H1 (cell line): Measurements from ENCODE around the gene PNMA8B. TPM values are rescaled to one million over a fixed set of nuclear protein-coding genes. Genes with fewer than 3 reads are reported as not detected.

Experiments
- CTCF ChIA-PET: fragments of 300-600 bp; sonication (Branson Sonifier 250); formaldehyde crosslinking; loops from one replicate; lab custom pipeline; 2021; ENCODE audit not compliant: partially characterized antibody; lab: Charles Lee
- POLR2A ChIA-PET: fragments of 300-600 bp; sonication (Branson Sonifier 250); formaldehyde crosslinking; loops from one replicate; lab custom pipeline; 2021; ENCODE audit warnings: inconsistent platforms; ENCODE audit not compliant: partially characterized antibody; lab: Charles Lee
- DNase-seq, 2 experiments: peaks; one replicate each; pipeline versions ENCODE4 v3.0.0 to v3.0.0-alpha.2; 2010 to 2022; ENCODE audit warnings: low spot score in 2 of 2, low read depth in 1 of 2, mixed read lengths in 1 of 2
- FAIRE-seq: peaks from 2 replicates; lab custom pipeline; 2011; peaks lifted over from hg19 to GRCh38; lab: Jason Lieb, UNC
- H2AFZ ChIP-seq: 2 replicates; pipeline ENCODE4 v1.8.1; 2012; ENCODE audit warnings: low read length, inconsistent platforms
- H2AK5ac ChIP-seq: 2 replicates; pipeline ENCODE4 v1.6.1; 2013; ENCODE audit warnings: low read depth, low read length
- H2BK120ac ChIP-seq: replicated peaks from 2 replicates; pipeline ENCODE3; 2013; ENCODE audit warnings: low read depth, low read length, inconsistent platforms
- H2BK12ac ChIP-seq: 2 replicates; pipeline ENCODE4 v1.6.1; 2013; ENCODE audit warnings: low read depth, low read length
- H2BK15ac ChIP-seq: 2 replicates; pipeline ENCODE4 v1.6.1; 2013; ENCODE audit warnings: low read length
- H2BK20ac ChIP-seq: 2 replicates; pipeline ENCODE4 v1.6.1; 2013; ENCODE audit warnings: low read length
- H2BK5ac ChIP-seq: 2 replicates; pipeline ENCODE4 v1.6.1; 2013; ENCODE audit warnings: low read depth, low read length
- H3K14ac ChIP-seq: 2 replicates; pipeline ENCODE4 v1.6.1; 2013; ENCODE audit warnings: inconsistent platforms; ENCODE audit not compliant: insufficient read length
- H3K18ac ChIP-seq: 2 replicates; pipeline ENCODE4 v1.6.1; 2013; ENCODE audit warnings: low read length; ENCODE audit errors: extremely low read depth
- H3K23ac ChIP-seq: 2 replicates; pipeline ENCODE4 v1.6.1; 2013; ENCODE audit warnings: inconsistent platforms; ENCODE audit not compliant: insufficient read length
- H3K23me2 ChIP-seq: 2 replicates; pipeline ENCODE4 v1.6.1; 2013; ENCODE audit warnings: low read depth, low read length
- H3K27ac ChIP-seq: 2 replicates; pipeline ENCODE4 v1.6.1; 2011; ENCODE audit warnings: low read depth, low read length, inconsistent platforms
- H3K27me3 ChIP-seq, 4 experiments: replicated peaks in 1 of 4; 1 replicate in 1 of 4; 2 replicates in 3 of 4; pipeline versions ENCODE4 v1.6.1 to v1.8.1; 2011 to 2013; ENCODE audit warnings: low read length in 3 of 4, mild to moderate bottlenecking in 3 of 4, inconsistent platforms in 2 of 4, mixed read lengths in 2 of 4, moderate library complexity in 1 of 4; ENCODE audit not compliant: control insufficient read depth in 3 of 4, insufficient read depth in 3 of 4; ENCODE audit errors: extremely low read depth in 1 of 4
- H3K36me3 ChIP-seq, 4 experiments: 2 replicates each; pipeline versions ENCODE4 v1.6.1 to v1.8.1; 2011 to 2013; ENCODE audit warnings: mild to moderate bottlenecking in 4 of 4, low read length in 3 of 4, moderate library complexity in 2 of 4, control low read depth in 1 of 4, inconsistent platforms in 1 of 4; ENCODE audit not compliant: insufficient read depth in 4 of 4, control insufficient read depth in 2 of 4
- H3K4ac ChIP-seq: replicated peaks from 2 replicates; pipeline ENCODE3; 2013; ENCODE audit warnings: low read length, low read depth, mixed read lengths, inconsistent platforms; ENCODE audit not compliant: insufficient read length
- H3K4me1 ChIP-seq, 4 experiments: replicated peaks in 1 of 4; 1 replicate in 1 of 4; 2 replicates in 3 of 4; pipeline versions ENCODE4 v1.6.1 to v1.8.1; 2011 to 2013; ENCODE audit warnings: low read length in 3 of 4, inconsistent platforms in 2 of 4, mixed read lengths in 1 of 4; ENCODE audit not compliant: insufficient read depth in 4 of 4, control insufficient read depth in 3 of 4
- H3K4me2 ChIP-seq, 2 experiments: 2 replicates each; pipeline versions ENCODE4 v1.6.1 to v1.8.1; 2011 to 2013; ENCODE audit warnings: low read depth in 2 of 2, low read length in 2 of 2, control low read depth in 1 of 2, inconsistent platforms in 1 of 2, mild to moderate bottlenecking in 1 of 2; ENCODE audit not compliant: insufficient read depth in 1 of 2
- H3K4me3 ChIP-seq, 4 experiments: fragments of 200-600, 300-600 bp in 1 of 4; sonication (generic), shearing (Covaris generic), sonication (Bioruptor Twin) in 1 of 4; 2 replicates each; pipeline versions ENCODE4 v1.5.1 to v1.8.1; 2011 to 2016; ENCODE audit warnings: low read length in 4 of 4, low read depth in 3 of 4, control low read depth in 2 of 4, inconsistent platforms in 2 of 4, mild to moderate bottlenecking in 2 of 4, mixed read lengths in 1 of 4, moderate library complexity in 1 of 4; ENCODE audit not compliant: insufficient read depth in 2 of 4; ENCODE audit errors: extremely low read depth in 1 of 4
- H3K56ac ChIP-seq: replicated peaks from 2 replicates; pipeline ENCODE3; 2013; ENCODE audit warnings: low read depth, mild to moderate bottlenecking, mixed read lengths, low read length, inconsistent platforms; ENCODE audit not compliant: insufficient read length
- H3K79me1 ChIP-seq: 2 replicates; pipeline ENCODE4 v1.6.1; 2013; ENCODE audit warnings: low read depth, low read length, control low read depth
- H3K79me2 ChIP-seq, 2 experiments: 2 replicates each; pipeline versions ENCODE4 v1.6.1 to v1.8.1; 2012 to 2013; ENCODE audit warnings: low read length in 2 of 2, mild to moderate bottlenecking in 2 of 2, inconsistent platforms in 1 of 2; ENCODE audit not compliant: insufficient read depth in 2 of 2, control insufficient read depth in 1 of 2
- H3K9ac ChIP-seq, 4 experiments: replicated peaks in 1 of 4; 1 replicate in 1 of 4; 2 replicates in 3 of 4; pipeline versions ENCODE4 v1.6.1 to v1.8.1; 2011 to 2013; ENCODE audit warnings: low read depth in 3 of 4, low read length in 3 of 4, control low read depth in 2 of 4, mild to moderate bottlenecking in 2 of 4, moderate library complexity in 2 of 4, inconsistent platforms in 1 of 4; ENCODE audit errors: extremely low read depth in 1 of 4
- H3K9me3 ChIP-seq, 2 experiments: 2 replicates each; pipeline versions ENCODE4 v1.6.1 to v1.8.1; 2012 to 2013; ENCODE audit warnings: mild to moderate bottlenecking in 2 of 2, moderate library complexity in 2 of 2, control low read depth in 1 of 2, inconsistent platforms in 1 of 2, low read depth in 1 of 2, low read length in 1 of 2, mixed read lengths in 1 of 2; ENCODE audit not compliant: insufficient read depth in 2 of 2
- H4K20me1 ChIP-seq, 2 experiments: replicated peaks in 1 of 2; 2 replicates each; pipeline versions ENCODE3 to v1.8.1; 2011 to 2013; ENCODE audit warnings: inconsistent platforms in 2 of 2, low read length in 2 of 2, mild to moderate bottlenecking in 1 of 2; ENCODE audit not compliant: insufficient read depth in 2 of 2, control insufficient read depth in 1 of 2
- H4K5ac ChIP-seq: 2 replicates; pipeline ENCODE4 v1.6.1; 2013; ENCODE audit warnings: low read length, low read depth, mixed read lengths, inconsistent platforms; ENCODE audit not compliant: insufficient read length
- H4K8ac ChIP-seq: 2 replicates; pipeline ENCODE4 v1.8.0; 2013; ENCODE audit warnings: mild to moderate bottlenecking, moderate library complexity, low read length, inconsistent platforms; ENCODE audit not compliant: insufficient read depth; ENCODE audit errors: extremely low read depth
- H4K91ac ChIP-seq: replicated peaks from 2 replicates; pipeline ENCODE3; 2013; ENCODE audit warnings: low read length, mixed read lengths, inconsistent platforms; ENCODE audit not compliant: insufficient read length
- CHD2 ChIP-seq: IDR thresholded peaks from 2 replicates; pipeline ENCODE4 v1.6.1; 2012; ENCODE audit warnings: low read length, improper control_type of control experiment
- CREB1 ChIP-seq: IDR thresholded peaks from 2 replicates; pipeline ENCODE4 v1.6.1; 2012; ENCODE audit warnings: inconsistent platforms
- EGR1 ChIP-seq: IDR thresholded peaks from 2 replicates; pipeline ENCODE4 v1.6.1; 2011; ENCODE audit warnings: low read depth, low read length, borderline replicate concordance
- GTF2F1 ChIP-seq: IDR thresholded peaks from 2 replicates; pipeline ENCODE4 v1.6.1; 2012; ENCODE audit warnings: low read depth, low read length, improper control_type of control experiment, borderline replicate concordance
- HDAC6 ChIP-seq: IDR thresholded peaks from one replicate; pipeline ENCODE4 v1.7.1; 2012; ENCODE audit warnings: low read depth, mild to moderate bottlenecking, inconsistent platforms, low read length, moderate library complexity
- KDM5A ChIP-seq: fragments of 200-600 bp; IDR thresholded peaks from 2 replicates; pipeline ENCODE4 v1.7.1; 2012; ENCODE audit warnings: mild to moderate bottlenecking, low read length, inconsistent platforms, mixed read lengths
- POU5F1 ChIP-seq: IDR thresholded peaks from 2 replicates; pipeline ENCODE4 v1.6.1; 2011; ENCODE audit warnings: low read depth, mild to moderate bottlenecking, low read length, moderate library complexity
- RAD21 ChIP-seq, 2 experiments: IDR thresholded peaks in 1 of 2; conservative IDR thresholded peaks in 1 of 2; 2 replicates each; pipeline ENCODE4 v1.6.1; 2011; ENCODE audit warnings: low read depth in 2 of 2, low read length in 2 of 2, improper control_type of control experiment in 1 of 2, inconsistent platforms in 1 of 2, mild to moderate bottlenecking in 1 of 2, moderate library complexity in 1 of 2
- RBBP5 ChIP-seq: IDR thresholded peaks from 2 replicates; pipeline ENCODE4 v1.7.1; 2012; ENCODE audit warnings: low read depth, mild to moderate bottlenecking, inconsistent platforms, low read length, moderate library complexity, borderline replicate concordance
- SIN3A ChIP-seq, 2 experiments: IDR thresholded peaks in 1 of 2; conservative IDR thresholded peaks in 1 of 2; 2 replicates each; pipeline ENCODE4 v1.6.1; 2011 to 2012; ENCODE audit warnings: low read length in 2 of 2, improper control_type of control experiment in 1 of 2, low read depth in 1 of 2, mild to moderate bottlenecking in 1 of 2
- SIRT6 ChIP-seq: IDR thresholded peaks from one replicate; pipeline ENCODE4 v1.7.1; 2012; ENCODE audit warnings: low read length, inconsistent platforms
- USF2 ChIP-seq: IDR thresholded peaks from 2 replicates; pipeline ENCODE4 v1.6.1; 2011; ENCODE audit warnings: low read length, improper control_type of control experiment
- WGBS, 2 experiments: shearing (Covaris generic) in 1 of 2; methylation state at CpG; one replicate each; pipeline versions ENCODE4 v1.1.6 to v1.1.7; 2013 to 2015; ENCODE audit warnings: low lambda C conversion rate in 2 of 2, mixed read lengths in 2 of 2, inconsistent platforms in 1 of 2, low coverage in 1 of 2, missing lambda C conversion rate in 1 of 2; ENCODE audit not compliant: insufficient replicate concordance in 2 of 2, insufficient coverage in 1 of 2, insufficient read length in 1 of 2; ENCODE audit errors: extremely low coverage in 1 of 2, missing lambda C conversion rate in 1 of 2; 5-methylcytosine and 5-hydroxymethylcytosine counted together
- polyA plus RNA-seq, 7 experiments: library from polyadenylated mRNA; depleted of rRNA in 3 of 7; stranded (reverse) in 5 of 7; unstranded in 2 of 7; fragments of >200 nt in 5 of 7; fragments of 200-250 nt in 2 of 7; gene quantifications; 1 replicate in 5 of 7; 2 replicates in 1 of 7; 4 replicates in 1 of 7; pipeline versions ENCODE4 v1.2.1 to v1.2.3, GENCODE V29; 2011 to 2013; ENCODE audit warnings: missing spikeins in 2 of 7, mixed read lengths in 2 of 7
- total RNA-seq: library from RNA; stranded (reverse); fragmentation: NEBNext Ultra II Directional; extraction: Animal tissue kit (Norgen Biotek cat#: 25700); gene quantifications from 2 replicates; pipeline ENCODE4 v1.2.1, GENCODE V29; 2021

The PNMA8B gene
- total and polyA plus RNA-seq, 2 of the 8 experiments (the other 6 are each of a cell fraction or from before 2014, with no cell fraction given), result 0.48 to 1.4 TPM

GRCh38 chr19:46533078-46533620, 37.5 kb upstream of the PNMA8B start:
- Histone ChIP-seq H4K8ac (no peak overlapping the region), H3K27me3 (no peaks in the 10 kb centered on the region), H2AFZ (no peak overlapping the region), H2BK15ac (no peak overlapping the region), H3K23me2 (no peaks in the 10 kb centered on the region), H3K27ac (no peak overlapping the region), H3K23ac (no peak overlapping the region), H3K36me3 (no peaks in the 10 kb centered on the region), H2AK5ac (no peak overlapping the region), H3K56ac (no peak overlapping the region), H4K91ac (no peak overlapping the region), H3K79me2 (no peaks in the 10 kb centered on the region), H3K79me1 (no peaks in the 10 kb centered on the region), H3K9me3 (no peaks in the 10 kb centered on the region), H2BK5ac (no peak overlapping the region), H3K9ac (no peak overlapping the region), H3K14ac (no peak overlapping the region), H3K4me1 (peaks cover 5 to 22% (median 12%) of the 10 kb centered on the region in 4 experiments), H3K4me2 (no peak overlapping the region), H3K4me3 (no peak overlapping the region), H4K5ac (no peak overlapping the region), H3K18ac (no peak overlapping the region), H2BK120ac (no peak overlapping the region), H2BK20ac (no peak overlapping the region), H2BK12ac (no peak overlapping the region), H4K20me1 (no peaks in the 10 kb centered on the region), H3K4ac (no peak overlapping the region)
- ChIA-PET CTCF (interaction anchor here (0.6 to 9.2 kb wide), 6 partner anchors 9 to 142 kb away, joined by 3 to 100 read pairs (median 4); no protein-coding TSS in a partner anchor), POLR2A (no interaction called here)
- peak in 1 of 2 experiments; percentile 63 for DNase-seq
- no peak for FAIRE-seq
- WGBS, 2 experiments, result 74% methylated on average over 12 of the region's 12 CpGs; no CpG with 5 or more reads in 1 of the 2 experiments
- TF ChIP-seq CREB1 (no peak), GTF2F1 (no peak), RAD21 (IDR thresholded peaks at IDR 0.05 in 1 of 2, conservative IDR thresholded peaks at IDR 0.05 in 1 of 2; ENCODE audit: low read depth in 2 of 2, low read length in 2 of 2) (no peak), CHD2 (no peak), USF2 (no peak), KDM5A (no peak), HDAC6 (no peak), POU5F1 (no peak), SIN3A (conservative IDR thresholded peaks at IDR 0.05 in 1 of 2, IDR thresholded peaks at IDR 0.05 in 1 of 2; ENCODE audit: low read depth in 1 of 2, low read length in 2 of 2) (no peak), SIRT6 (no peak), RBBP5 (no peak), EGR1 (no peak)
